Kasumi-1 (cell line): ENCODE data around the gene ZBTB7A.
A peak's percentile ranks its signal among the peaks of the same experiment; 100 is the strongest.

Source experiments
- DNase-seq, 2 experiments: peaks; one replicate each; lab custom pipeline; 2025; lab: John Stamatoyannopoulos, UW

ZBTB7A gene

GRCh38 chr19:4066682-4067395 lies at the start of gene ZBTB7A:
ZBTB7A (minus strand) TSS chr19:4066899; CDS start chr19:4055232, 11,667 bp downstream.
- peak; percentile 83 to 86 for DNase-seq

GRCh38 chr19:4115818-4116385 lies 49.2 kb upstream of the ZBTB7A start:
- no peak for DNase-seq

GRCh38 chr19:4115050-4115817 lies 48.5 kb upstream of the ZBTB7A start:
- DNase-seq, result no peak

GRCh38 chr19:4114181-4114580 lies 47.5 kb upstream of the ZBTB7A start:
- DNase-seq, result no peak

- DNase-seq, result no peak
Measured at GRCh38 chr19:4113398-4114088, 46.8 kb upstream of the ZBTB7A start.

- no peak for DNase-seq
Measured at GRCh38 chr19:4112367-4112766, 45.7 kb upstream of the ZBTB7A start.

- no peak for DNase-seq
Measured at GRCh38 chr19:4109626-4109945, 42.9 kb upstream of the ZBTB7A start.

- DNase-seq, result peak; percentile 89 to 90
Measured at GRCh38 chr19:4108767-4109625, 42.3 kb upstream of the ZBTB7A start.

- no peak for DNase-seq
Measured at GRCh38 chr19:4103080-4103433, 36.4 kb upstream of the ZBTB7A start.

- DNase-seq, result no peak
Measured at GRCh38 chr19:4102339-4103079, 35.8 kb upstream of the ZBTB7A start.

GRCh38 chr19:4101496-4101770 lies 34.7 kb upstream of the ZBTB7A start:
- DNase-seq, result no peak

- no peak for DNase-seq
Measured at GRCh38 chr19:4100647-4101495, 34.2 kb upstream of the ZBTB7A start.

GRCh38 chr19:4099041-4099764 lies 32.5 kb upstream of the ZBTB7A start:
- DNase-seq, result no peak

GRCh38 chr19:4098493-4098892 lies 31.8 kb upstream of the ZBTB7A start:
- no peak for DNase-seq

- DNase-seq, result no peak
Measured at GRCh38 chr19:4097501-4097900, 30.8 kb upstream of the ZBTB7A start.

- no peak for DNase-seq
Measured at GRCh38 chr19:4096049-4096892, 29.6 kb upstream of the ZBTB7A start.

GRCh38 chr19:4095488-4095844 lies 28.8 kb upstream of the ZBTB7A start:
- DNase-seq, result no peak

- no peak for DNase-seq
Measured at GRCh38 chr19:4094761-4095487, 28.2 kb upstream of the ZBTB7A start.
